ENCODE data around the gene VPS9D1.

Gene VPS9D1, protein sequence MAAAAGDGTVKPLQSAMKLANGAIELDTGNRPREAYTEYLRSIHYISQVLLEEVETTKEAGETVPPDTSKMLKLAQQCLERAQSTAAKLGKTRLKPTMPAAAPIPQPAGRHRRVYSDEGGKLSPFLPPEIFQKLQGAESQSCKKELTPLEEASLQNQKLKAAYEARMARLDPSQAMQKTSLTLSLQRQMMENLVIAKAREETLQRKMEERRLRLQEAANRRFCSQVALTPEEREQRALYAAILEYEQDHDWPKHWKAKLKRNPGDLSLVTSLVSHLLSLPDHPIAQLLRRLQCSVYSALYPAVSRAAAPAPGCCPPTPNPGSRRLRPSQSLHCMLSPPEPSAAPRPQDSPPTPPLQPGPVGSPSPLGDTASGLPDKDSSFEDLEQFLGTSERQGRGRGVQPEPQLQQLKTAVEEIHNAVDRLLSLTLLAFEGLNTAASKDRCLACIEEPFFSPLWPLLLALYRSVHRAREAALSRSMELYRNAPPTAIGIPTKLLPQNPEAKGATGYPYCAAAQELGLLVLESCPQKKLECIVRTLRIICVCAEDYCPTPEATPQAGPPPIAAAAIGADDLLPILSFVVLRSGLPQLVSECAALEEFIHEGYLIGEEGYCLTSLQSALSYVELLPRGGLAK

DNA sequence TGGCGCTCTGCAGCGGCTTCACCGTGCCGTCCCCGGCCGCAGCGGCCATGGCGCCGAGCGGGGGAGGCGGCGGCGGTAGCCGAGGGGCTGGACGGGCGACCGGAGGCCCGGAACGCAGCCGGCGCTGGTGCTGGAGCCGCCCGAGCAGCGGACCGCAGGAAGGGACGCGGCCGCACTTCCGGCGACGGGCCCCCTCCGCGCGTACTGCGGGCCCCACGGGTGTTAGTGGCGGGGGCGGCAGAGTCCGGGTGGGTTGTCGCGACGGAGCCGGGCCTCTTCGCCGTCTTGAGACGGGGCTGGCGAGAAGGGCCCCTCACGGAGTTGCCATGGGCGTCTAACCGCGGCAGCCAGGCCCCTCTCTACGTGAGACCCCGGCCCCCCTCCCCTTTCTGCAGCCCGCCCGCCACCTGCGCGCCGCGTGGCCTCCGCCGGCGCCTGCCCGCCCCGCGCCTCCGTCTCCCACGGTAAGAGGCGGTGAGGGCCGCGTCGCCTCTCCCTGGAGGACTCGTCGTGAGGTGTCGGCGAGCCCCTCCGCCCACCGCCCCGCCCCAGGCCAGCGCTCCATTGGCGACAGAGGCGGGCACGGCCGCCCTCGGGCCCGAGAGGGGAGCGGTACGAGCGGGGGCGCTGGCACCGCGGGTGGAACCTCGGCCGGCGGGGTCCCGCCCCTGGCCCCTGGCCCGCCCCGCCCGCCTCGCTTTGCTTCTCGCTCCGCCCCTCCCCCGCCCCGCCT, at the start of gene VPS9D1, which contains the start of gene ZNF276:
Gene VPS9D1, minus strand, starts transcription at position 86 of the 733 bp plus-strand sequence. Its CDS starts 37 bp downstream, at position 49.
Gene ZNF276, plus strand, starts transcription at position 725 of the 733 bp plus-strand sequence. CDS start 104 bp downstream, outside the sequence.
- DNase-seq = peak in 54 of 56 donors; percentile 21 to 93 (median 77)

DNA sequence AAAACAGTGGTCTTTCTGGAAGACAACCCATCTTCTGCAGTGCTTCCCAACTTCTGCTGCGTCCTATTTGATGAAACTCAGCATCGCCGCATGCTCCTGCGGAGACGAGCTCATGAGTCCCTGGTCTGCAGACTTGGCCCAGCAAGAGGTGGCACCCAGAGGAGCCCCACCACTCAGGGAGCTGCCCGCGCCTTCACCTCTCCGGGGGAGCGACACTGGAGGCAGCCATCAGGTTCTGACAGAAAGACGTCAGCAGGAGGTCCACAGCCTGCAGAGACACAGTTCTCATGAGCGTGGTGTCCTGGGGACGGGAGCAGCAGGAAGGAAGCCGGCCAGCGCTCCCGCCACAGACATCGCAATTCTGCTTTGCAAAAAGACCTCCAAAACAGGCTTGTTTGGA, 49.7 kb upstream of the VPS9D1 start:
- DNase-seq = no peak

DNA sequence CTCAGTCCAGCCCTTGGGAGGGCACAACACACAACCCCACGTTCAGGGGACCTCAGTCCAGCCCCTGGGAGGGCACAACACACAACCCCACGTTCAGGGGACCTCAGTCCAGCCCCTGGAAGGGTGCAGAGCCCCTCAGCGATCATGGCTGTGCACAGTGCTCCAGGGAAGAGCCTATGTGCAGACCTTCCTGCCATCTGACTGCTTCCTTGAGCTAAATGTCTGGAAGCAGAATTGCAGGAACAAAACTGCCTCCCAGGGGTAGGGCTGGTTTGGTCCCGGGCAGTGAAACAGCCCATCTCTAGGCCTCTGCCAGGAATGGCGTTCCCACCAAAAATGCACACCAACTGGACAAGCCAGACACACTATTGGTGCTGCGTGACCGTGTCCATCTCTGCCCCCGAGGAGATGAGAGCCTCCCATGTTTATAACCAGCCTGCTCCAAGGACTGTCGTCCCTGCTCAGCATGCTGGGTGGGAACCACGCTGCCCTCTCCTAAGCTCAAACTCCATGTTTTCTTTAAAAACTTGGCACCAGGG, 44.7 kb upstream of the VPS9D1 start:
- no peak for DNase-seq

DNA sequence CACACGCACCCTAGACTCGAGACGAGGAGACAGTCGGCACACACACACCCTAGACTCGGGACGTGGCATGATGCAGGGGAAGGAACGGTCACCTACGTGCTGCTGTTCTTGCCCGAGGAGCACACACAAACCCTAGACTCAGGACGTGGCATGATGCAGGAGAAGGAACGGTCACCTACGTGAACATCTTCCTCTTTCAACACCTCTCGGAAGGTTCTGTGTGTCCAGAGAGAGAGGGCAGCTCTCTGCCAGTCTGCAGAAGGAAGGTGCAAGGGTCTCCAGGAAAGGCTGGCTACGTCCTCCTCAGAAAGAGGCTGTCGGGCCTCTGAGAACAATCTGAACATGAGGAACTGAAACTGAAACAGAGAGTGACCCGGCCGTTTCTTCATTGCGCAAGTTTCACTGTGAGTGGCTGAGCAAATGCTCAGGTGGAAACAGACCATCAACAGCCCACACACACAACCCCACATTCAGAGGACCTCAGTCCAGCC, 44.1 kb upstream of the VPS9D1 start:
- DNase-seq = peak in 14 of 56 donors; percentile 2 to 67 (median 16)

DNA sequence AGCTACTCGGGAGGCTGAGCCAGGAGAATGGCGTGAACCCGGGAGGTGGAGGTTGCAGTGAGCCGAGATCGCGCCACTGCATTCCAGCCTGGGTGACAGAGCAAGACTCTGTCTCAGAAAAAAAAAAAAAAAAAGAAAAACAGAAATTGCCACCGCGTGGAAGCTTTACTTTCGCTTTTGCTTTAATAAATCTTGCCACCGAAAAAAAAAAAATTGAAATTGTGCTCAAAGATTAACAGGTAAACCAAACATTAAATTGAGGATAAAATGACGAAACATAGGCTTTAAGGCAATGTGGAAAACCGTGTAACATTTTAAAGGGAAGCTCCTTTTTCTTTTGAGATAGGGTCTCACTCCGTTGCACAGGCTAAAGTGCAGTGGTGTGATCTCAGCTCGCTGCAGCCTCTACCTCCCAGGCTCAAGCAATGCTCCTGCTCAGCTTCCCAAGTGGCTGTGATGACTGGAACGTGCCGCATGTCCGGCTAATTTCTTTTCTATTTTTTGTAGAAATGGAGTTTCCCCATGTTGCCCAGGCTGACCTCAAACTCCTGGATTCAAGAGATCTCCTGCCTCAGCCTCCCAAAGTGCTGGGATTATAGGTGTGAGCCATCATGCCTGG, 40.7 kb upstream of the VPS9D1 start:
- no peak for DNase-seq

DNA sequence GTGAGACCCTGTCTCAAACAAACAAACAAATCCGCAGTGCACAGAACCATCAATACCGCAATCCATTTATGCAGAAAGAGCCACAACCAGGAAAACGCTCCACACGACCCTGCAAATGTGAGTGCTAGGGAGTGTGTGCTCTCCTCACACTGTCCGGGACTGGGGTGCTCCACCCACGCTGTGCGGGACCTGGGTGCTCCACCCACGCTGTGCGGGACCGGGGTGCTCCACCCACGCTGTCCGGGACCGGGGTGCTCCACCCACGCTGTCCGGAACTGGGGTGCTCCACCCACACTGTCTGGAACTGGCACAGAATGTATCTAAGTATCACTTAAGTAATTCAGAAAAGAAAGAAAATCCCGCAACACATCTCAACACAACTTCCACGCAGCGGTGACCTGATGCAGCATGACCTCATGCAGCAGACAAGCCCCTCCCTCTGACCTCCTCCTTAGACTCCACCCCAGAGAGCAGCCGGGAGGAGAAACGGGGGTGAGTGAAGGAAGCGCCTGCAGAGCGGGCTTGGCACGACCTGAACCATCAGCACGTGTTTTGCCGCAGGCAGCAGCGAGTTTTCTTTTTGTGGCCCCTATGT, 39.1 kb upstream of the VPS9D1 start:
- DNase-seq = no peak

DNA sequence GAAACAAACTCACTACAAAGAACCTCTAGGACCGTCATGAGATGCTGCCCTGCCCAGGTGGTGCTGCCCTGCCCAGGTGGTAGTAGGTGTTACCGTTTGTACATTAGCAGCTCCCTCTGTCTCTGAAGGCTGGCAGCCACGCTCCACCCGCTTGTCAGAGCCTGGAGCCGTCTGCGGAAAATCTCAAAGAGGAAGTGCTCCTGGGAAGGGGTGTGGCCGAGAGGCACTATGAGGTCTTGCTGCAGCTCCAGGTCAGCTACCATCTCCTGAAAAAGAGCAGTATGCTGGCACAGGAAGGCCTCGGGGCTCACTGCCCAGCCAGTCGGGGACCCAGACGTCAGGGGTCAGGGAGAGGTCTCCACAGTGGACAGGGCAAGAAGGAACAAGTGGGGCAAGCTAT, 28.9 kb upstream of the VPS9D1 start:
- peak in 2 of 56 donors; percentile 13 to 22 for DNase-seq

DNA sequence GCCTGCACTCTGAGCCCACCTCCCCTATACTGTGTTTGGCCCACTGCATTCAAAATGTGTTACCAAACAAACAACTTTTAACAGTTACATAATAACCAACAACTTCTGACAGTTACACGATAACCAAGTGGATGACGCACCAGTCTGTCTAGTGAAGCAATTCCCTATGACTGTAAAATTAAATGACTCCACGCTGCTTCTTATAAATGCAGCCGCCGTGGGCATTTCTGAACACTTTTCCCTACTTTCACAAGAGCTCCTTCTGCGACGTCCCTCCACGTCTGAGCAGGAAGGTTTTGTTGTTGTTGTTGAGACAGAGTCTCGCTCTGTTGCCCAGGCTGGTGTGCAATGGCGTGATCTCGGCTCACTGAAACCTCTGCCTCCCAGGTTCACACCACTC, 28.2 kb upstream of the VPS9D1 start:
- DNase-seq = no peak

DNA sequence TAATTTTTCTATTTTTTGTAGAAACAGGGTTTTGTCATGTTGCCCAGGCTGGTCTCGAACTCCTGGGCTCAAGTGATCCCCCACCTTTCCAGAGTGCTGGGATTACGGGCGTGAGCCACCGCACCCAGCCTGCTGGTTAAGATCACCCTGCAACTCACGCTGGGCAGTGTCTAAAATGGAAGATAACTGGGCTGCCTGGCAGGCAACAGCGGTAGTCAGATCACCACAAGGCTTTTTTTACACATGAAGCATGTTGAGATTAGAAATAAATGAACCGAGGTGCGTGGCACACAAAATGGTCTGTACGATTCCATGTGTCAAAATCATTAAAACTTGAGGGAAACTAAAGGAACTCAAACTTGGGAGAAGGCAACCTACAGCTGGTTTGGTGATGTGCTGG, 27.4 kb upstream of the VPS9D1 start:
- no peak for DNase-seq

DNA sequence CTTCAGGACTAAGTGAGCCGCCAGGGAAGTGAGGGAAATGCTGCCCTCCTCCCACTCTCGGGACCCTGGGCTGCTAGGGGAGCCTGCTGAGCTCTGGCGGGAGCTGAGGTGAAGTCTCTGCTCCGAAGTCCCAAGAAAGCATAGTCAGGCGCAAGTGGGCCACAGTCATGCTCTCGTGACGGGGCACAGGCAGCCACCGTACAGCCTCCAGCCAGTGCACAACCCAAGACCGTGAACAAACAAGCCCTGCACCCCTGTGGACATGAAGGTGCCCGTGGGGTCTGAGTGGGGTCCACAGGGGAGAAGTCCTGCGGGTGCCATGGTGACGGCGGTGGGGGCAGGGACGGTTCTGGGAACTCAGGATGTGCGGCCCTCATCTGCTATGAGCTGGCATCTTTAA, 25.3 kb upstream of the VPS9D1 start:
- DNase-seq = no peak

DNA sequence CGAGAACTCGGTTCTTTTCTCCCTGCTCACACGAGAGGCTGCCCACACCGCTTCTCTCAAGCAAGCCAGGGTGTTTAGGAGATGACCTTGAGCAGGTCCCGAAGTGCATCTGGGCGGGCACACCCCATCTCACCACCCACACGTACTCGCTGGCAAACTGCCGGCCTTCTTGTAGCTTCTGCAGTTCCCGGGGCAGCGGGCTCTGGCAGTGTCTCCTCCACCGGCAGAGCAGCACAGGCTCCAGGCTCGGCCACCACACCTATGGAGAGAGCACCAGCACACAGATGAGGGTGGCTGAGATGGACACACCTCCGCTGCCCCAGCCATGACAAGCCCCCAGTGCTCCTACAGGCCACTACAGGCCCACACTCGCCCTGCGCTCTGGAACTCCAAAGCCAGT, 24.1 kb upstream of the VPS9D1 start:
- no peak for DNase-seq

DNA sequence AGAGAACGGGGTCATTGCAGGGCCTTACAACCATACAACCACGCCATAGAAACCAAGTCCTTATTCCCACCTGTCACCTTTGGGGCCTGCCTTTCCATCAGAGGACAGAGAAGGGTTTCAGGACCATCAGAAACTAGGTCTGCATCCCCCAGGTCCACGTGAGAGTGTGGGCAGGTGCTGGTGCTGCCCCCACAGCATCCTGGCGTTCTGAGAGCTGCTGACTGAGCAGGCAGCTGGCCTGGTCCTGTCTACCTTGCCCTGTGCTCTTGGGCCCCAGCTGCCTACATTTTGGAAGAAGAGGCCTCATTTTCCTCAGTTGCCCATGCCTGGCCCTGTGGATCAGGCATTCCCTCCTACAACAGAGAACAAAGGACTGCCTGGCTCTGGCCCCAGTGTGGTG, 22.2 kb upstream of the VPS9D1 start:
- DNase-seq = peak in 1 of 56 donors; percentile 12

DNA sequence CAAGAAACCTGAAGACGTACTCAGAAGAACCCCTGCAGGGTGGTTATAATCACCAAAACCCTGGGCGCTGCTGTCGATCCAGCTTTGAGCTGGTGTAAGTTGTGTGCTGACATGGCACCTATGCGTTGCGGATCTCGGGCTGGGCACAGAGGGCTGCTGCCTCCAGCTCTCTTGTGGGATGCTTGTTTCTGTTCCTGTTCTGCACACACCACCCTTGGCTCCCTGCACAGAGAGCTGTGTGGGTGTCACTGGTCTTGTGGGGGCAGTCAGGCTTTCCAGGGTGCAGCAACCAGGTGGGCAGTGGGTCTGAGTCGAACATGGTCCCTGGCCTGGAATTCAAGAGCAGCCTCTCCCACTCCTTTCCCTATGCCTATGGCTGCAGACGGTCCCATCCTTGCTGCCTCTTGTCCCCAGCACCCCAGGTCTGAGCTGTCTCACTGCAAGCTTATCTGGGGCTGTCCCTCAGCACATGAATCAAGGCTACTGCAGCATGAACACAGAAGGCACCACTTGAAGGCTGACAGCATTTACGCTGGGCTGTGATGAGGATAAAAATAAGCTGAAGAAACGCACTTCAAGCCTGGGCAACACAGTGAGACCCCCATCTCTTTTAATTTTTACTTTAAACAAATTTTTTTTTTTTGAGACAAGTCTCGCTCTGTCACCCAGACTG, 20.8 kb upstream of the VPS9D1 start:
- peak in 2 of 56 donors; percentile 16 to 33 for DNase-seq

DNA sequence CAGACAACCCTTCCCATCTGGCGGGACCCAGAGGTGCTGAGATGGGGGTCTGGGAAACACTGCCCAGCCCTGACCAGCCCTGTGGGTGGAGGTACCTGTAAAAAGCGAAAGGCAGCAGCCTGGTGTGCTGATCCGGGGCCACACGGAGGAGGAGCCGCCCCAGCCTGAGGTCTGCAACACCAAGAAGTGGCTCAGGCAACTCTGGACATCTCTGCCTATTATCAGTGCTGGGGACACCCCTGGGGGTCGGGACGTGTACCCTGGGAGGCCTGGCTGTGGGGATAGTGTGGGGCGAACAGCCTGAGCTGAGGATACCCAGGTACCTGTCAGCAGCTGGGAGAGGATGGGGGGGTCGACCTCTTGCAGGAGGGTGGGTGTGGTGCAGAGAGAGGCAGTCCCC, 18.7 kb upstream of the VPS9D1 start:
- no peak for DNase-seq

DNA sequence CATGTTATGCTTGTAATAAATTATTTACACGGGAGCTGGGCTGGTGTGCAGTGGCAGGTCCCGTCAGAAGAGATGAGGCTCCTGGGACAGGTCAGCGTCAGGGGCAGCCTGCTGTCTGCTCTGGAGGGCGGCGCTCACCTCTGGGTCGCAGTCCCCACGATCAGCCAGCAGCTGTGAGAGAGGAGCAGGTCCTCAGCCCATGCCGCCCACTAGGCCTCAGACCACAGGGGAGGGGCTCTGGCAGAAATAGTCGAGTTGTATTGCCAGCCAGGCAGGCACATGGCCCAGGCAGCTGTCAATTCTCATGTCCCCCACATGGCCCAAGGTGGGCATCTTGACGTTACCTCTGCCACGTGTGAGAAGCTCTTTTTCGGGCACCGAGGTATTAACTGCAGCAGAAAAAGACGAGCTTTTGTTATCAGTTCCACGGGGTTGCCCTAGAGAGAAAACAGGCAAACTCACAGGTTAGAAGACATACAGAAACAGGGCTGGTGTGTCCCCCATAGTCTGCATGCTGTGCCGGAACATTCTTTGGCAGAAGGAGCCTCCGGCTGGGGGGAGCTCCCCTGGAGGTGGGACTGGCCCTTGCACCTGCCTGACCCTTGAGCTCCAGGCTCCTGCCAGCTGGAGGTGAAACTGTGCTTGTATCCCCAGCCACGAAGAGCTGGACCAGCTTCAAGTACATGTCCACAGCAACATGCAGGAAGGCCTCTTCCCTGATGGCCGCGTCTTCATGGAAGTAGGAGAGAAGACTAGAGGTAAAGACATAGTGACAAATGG, 18.0 kb upstream of the VPS9D1 start:
- DNase-seq = no peak

DNA sequence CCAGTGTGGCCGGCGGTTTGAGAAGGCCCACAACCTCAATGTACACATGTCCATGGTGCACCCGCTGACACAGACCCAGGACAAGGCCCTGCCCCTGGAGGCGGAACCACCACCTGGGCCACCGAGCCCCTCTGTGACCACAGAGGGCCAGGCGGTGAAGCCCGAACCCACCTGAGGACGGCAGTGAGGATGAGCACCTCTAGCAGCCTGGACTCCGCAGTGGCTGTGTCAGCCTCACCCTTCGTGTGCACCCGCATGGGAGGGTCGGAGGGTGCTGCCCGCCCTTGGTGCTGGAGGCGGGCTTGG, 17.3 kb upstream of the VPS9D1 start:
- no peak for DNase-seq

DNA sequence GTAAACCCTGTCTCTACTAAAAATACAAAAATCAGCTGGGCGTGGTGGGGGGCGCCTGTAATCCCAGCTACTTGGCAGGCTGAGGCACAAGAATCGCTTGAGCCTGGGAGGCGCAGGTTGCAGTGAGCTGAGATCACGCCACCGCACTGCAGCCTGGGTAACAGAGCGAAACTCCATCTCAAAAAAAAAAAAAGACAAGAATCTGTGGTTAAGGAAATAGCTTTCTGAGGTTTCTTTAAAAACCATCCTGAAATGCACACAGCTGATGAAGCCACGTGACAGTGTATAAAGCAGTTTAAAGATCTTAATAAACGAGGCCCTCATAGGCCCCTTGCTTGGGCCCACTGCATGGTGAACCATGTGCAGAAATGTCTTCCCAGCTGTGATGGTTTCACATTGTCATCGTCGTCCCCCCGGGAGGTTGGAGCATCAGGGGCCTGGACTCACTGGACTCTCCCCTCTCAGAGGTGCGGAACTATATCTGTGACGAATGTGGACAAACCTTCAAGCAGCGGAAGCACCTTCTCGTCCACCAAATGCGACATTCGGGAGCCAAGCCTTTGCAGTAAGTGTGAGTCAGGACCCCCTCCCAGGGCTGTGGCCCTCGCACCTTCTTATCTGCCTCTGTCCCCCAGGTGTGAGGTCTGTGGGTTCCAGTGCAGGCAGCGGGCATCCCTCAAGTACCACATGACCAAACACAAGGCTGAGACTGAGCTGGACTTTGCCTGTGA, 16.8 kb upstream of the VPS9D1 start:
- DNase-seq = no peak

DNA sequence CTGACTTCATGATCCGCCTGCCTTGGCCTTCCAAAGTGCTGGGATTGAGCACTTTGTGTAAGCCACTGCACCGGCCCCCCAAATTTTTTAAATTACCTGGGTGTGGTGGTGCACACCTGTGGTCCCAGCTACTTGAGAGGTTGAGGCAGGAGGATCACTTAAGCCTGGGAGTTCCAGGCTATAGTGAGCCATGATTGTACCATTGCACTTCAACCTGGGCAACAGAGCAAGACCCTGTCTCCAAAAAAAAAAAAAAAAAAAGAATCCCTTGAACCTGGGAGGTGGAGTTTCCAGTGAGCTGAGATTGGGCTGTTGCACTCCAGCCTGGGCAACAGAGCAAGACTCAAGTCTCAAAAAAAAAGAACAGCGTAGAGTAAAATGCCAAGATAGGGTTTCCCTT, 15.9 kb upstream of the VPS9D1 start:
- DNase-seq = no peak

DNA sequence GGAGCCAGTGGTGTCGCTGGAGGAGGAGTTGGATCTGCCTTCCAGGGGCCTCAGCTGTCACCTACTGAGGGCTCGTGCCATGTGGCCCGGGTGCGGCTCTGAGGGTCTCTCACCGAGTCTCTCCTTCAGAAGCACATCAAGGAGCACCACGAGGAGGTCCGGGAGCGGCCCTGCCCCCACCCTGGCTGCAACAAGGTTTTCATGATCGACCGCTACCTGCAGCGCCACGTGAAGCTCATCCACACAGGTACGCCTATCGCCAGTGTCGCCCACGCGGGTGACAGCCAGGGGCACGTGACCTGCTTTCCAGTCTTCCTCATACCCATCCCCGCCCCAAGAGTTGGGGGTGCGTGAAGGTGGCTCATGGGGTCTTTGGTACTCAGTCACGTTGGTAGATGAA, 13.1 kb upstream of the VPS9D1 start:
- no peak for DNase-seq
